ENCODE data around the gene MAP7D1.

- no peak for TF ChIP-seq CSRNP2 (CRISPR knock-in tag; conservative IDR thresholded peaks at IDR 0.05; ENCODE audit: low read depth)
- TF ChIP-seq, protein P1, sequence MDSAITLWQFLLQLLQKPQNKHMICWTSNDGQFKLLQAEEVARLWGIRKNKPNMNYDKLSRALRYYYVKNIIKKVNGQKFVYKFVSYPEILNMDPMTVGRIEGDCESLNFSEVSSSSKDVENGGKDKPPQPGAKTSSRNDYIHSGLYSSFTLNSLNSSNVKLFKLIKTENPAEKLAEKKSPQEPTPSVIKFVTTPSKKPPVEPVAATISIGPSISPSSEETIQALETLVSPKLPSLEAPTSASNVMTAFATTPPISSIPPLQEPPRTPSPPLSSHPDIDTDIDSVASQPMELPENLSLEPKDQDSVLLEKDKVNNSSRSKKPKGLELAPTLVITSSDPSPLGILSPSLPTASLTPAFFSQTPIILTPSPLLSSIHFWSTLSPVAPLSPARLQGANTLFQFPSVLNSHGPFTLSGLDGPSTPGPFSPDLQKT (CRISPR knock-in tag; IDR thresholded peaks at IDR 0.05; ENCODE audit: borderline replicate concordance): no peak
- TF ChIP-seq REXO4 (CRISPR knock-in tag; IDR thresholded peaks at IDR 0.05; ENCODE audit: borderline replicate concordance): no peak
- no peak for TF ChIP-seq GATA4 (IDR thresholded peaks at IDR 0.05; ENCODE audit: borderline replicate concordance, low read depth)
- TF ChIP-seq AHDC1 (CRISPR knock-in tag; IDR thresholded peaks at IDR 0.05; ENCODE audit: borderline replicate concordance): no peak
- no peak for TF ChIP-seq HDAC6 (IDR thresholded peaks at IDR 0.05; ENCODE audit: low read depth, low read length)
- TF ChIP-seq ZNF101 (CRISPR knock-in tag; IDR thresholded peaks at IDR 0.05; ENCODE audit: borderline replicate concordance, low read depth): no peak
- TF ChIP-seq HOXA7 (CRISPR knock-in tag; IDR thresholded peaks at IDR 0.05): no peak
- TF ChIP-seq, protein P2, sequence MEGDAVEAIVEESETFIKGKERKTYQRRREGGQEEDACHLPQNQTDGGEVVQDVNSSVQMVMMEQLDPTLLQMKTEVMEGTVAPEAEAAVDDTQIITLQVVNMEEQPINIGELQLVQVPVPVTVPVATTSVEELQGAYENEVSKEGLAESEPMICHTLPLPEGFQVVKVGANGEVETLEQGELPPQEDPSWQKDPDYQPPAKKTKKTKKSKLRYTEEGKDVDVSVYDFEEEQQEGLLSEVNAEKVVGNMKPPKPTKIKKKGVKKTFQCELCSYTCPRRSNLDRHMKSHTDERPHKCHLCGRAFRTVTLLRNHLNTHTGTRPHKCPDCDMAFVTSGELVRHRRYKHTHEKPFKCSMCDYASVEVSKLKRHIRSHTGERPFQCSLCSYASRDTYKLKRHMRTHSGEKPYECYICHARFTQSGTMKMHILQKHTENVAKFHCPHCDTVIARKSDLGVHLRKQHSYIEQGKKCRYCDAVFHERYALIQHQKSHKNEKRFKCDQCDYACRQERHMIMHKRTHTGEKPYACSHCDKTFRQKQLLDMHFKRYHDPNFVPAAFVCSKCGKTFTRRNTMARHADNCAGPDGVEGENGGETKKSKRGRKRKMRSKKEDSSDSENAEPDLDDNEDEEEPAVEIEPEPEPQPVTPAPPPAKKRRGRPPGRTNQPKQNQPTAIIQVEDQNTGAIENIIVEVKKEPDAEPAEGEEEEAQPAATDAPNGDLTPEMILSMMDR (CRISPR knock-in tag; IDR thresholded peaks at IDR 0.05): no peak
Observed at GRCh38 chr1:36157973-36158826, 2.2 kb downstream of the MAP7D1 start.
